Activated T-cell treated with anti-CD3 and anti-CD28 coated beads, Interleukin-2, amount 50 U/mL, for 48 hours (primary cell): ENCODE results near the gene ZSCAN5B.
"Not testable (repeated sequence)": the region's sequence is repeated elsewhere in the genome, so short reads cannot be mapped to it uniquely, and the experiment has no call there.

ENCODE experiments used
- DNase-seq, 2 experiments: peaks; one replicate each; pipeline ENCODE4 v3.0.0-alpha.2; 2020

Gene ZSCAN5B

DNA sequence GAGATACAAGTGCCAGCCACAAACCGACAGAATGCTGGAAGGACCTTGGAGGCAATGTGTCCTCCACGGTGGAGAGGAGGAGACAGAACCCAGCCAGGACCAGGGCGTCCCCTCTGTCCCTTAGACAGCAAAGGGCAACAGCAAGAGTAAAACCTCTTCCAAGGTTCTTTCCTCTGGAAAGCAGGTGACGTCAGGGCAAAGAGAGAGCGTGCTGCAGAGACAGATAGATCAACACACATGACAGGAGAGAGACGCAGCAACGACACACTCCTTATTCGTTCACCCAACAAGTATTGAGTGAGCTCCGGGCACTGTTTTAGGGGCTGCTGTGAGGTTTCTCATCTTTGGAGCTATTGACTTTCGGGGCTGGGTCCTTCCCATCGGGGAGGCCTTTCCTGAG is 23.0 kb downstream of the ZSCAN5B start:
- no peak for DNase-seq

DNA sequence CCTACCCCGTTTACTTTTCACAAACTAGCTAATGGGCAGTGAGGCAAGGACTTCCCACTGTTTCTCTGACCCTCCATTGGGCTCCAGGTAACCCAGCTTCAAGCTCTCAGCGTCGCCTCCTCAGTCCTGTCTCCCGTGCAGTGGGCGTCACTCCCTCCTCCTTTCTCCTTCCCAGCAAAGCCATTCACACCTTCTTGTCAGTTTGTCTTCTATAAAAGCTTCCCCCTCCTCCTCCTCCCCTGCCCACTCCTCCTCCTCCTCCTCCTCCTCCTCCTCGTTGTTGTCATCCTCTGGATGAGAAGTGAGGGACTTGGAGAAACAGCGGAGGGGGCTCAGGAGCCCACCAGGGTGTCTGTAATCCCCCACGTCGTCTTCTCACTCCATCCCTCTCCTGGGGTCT is 23.5 kb downstream of the ZSCAN5B start:
- DNase-seq: no peak

DNA sequence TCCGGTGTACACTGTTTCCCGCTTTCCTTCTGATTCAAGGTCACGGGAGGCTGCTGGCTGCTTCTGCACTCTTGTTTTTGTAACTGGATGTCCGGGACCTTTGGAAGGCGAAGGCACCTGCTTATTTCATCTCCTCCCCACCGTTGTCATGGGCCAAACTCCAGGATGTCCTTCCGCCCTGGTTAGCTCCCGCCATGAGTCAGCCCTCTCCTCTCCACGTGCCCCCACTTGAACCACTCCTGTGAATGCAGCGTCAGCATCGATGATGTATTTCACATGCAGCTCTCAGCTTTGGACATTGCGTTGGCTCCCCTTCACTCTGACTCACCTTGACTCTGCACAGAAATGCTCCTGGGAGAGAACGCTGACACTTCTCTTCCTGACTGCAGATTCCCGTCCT is 27.3 kb downstream of the ZSCAN5B start:
- DNase-seq: no peak

DNA sequence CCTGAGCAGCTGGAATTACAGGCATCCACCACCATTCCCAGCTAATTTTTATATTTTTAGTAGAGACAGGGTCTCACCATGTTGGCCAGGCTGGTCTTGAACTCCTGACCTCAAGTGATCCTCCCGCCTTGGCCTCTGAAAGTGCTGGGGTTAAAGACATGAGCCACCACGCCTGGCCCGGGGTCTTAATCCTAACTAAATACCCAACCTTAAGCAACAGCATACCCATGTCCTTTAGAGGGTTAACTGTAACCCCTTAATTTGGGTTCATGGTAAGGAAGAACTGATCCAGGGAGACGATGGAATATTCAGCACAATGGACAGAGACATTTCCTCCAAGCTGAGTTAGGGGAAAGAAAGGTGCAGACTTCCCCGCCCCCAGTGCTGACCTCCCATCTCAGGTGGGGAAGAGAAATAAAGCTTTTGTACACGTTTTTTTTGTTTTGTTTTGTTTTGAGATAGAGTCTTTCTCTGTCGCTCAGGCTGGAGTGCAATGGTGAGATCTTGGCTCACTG is 30.5 kb downstream of the ZSCAN5B start:
- no peak for DNase-seq

DNA sequence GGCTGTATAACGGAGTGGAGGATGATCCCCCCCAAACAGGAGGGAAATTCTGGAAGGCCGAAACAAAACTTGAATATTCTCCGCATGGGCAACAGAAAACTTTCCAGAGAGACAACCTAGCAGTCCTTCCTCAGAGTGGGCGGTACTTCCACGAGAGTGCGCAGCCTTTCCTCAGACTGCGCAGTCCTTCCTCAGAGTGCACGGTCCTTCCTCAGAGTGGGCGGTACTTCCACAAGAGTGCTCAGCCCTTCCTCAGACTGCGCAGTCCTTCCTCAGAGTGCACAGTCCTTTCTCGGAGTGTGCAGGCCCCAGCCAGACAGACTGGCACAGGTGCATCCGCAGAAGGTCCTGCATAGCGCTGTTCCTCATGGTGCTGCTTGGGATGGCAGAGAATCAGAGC is 34.5 kb downstream of the ZSCAN5B start:
- no peak for DNase-seq

DNA sequence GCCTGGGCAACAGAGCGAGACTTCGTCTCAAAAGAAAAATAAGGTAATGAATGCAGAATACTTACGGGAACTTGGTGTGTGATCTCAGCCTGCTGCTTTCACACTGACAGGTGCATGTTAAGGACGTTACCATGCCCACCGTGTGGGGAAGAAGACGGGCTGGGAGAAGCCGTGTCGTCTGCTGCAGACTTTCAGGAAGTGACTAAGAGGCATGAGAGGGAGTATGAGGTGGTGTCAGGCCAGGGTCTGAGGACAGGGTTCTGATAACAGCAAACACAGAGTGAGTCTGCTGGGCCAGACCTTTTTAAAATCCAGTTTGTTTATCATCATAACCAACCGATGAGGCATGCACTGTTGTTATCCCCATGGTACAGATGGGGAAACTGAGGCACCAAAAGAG is 35.3 kb downstream of the ZSCAN5B start:
- DNase-seq: peak; percentile 41 to 49

DNA sequence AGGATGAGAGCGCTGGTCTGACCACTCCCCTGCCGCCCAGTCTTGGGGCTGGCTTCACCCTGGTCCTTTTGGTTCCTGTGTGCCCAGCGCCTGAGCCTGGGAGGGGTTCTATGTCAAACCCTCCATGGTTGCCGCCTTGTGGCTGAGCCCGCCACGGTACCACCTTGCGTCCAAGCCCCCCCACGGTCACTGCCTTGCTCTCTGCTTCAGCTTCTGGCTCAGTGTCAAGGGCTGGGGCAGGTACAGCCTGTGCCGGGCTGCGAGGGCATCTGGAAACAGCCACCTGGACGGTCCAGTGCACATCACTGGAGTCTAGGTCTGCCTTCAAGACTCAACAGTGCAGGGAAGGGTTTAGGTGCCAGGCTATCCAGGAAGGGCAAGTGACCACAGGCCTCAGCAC is 36.0 kb downstream of the ZSCAN5B start:
- DNase-seq: no peak

DNA sequence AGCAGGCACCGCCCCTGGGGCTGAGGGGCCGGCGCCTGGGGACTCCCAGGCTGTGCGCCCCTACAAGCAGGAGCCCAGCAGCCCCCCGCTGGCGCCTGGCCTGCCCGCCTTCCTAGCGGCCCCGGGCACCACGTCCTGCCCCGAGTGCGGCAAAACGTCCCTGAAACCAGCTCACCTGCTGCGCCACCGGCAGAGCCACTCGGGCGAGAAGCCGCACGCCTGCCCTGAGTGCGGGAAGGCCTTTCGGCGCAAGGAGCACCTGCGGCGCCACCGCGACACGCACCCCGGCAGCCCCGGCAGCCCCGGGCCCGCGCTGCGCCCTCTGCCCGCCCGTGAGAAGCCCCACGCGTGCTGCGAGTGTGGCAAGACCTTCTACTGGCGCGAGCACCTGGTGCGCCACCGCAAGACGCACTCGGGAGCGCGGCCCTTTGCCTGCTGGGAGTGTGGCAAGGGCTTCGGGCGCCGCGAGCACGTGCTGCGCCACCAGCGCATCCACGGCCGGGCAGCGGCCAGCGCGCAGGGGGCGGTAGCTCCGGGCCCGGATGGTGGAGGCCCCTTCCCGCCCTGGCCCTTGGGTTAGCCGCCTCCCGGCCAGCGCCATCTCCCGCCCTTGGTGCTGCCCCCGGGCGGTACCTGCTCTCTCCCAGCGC is 37.8 kb downstream of the ZSCAN5B start:
- no peak for DNase-seq

DNA sequence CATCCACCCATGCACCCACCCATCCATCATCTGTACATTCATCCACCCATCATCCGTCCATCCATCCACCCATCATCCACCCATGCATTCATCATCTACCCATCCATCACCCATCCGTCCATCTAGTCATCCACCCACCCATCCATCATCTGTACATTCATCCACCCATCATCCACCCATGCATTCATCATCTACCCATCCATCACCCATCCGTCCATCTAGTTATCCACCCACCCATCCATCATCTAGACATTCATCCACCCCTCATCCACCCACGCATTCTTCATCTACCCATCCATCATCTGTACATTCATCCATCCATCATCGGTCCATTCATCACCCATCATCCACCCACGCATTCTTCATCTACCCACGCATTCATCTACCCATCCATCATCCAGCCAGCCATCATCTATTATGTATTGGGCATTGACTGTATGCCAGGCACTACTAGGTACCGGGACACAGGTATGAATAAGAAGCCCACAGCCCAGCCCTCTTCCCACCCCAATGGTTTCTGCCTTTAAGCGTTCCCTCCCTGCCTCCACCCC is 38.5 kb downstream of the ZSCAN5B start:
- no peak for DNase-seq

DNA sequence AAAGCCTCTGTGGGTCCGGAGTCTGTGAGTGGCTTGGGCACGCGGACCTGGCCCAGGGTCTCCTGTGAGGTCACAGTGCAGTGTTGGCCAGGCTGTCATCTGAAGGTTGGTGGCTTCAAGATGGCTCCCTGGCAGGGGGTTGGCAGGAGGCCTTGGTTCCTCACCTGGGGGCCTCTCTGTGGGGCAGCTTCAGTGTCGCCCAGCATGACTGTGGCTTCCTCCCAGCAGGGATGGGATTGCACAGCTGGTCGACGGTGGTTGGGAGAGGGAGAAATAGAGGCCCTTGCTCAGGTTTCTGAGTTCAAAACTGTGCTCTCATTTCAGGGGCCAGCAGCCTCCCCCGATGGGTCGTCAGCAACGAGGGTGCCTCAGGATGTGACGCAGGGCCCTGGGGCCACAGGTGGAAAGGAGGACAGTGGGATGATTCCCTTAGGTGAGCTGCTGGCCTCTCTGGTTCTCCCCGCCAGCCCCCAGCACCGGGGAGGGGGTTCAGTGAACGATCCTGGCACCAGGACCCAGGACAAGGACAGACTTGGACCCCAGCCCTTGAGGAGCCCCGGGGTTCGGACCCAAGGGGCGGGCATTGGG is 39.3 kb downstream of the ZSCAN5B start:
- no peak for DNase-seq

DNA sequence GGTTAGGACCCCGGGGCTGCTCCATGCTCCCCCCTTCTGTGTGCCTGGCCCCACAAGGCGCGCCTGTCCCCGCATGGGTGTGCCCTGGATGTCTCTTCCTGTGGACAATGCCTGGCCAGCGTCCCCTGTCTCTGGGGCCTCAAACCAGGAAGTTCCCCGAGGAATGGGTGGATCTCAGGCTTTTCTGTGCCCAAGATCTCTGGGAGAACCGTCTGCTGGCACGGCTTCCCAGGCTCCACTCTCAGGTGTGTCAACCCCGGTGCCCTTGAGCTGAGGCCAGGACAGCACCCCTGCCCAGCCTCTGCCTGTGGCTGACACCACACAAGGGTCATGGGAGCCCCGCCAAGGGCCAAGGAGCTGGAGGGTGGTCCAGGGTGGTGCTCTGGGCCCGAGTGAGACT is 40.8 kb downstream of the ZSCAN5B start:
- no peak for DNase-seq

DNA sequence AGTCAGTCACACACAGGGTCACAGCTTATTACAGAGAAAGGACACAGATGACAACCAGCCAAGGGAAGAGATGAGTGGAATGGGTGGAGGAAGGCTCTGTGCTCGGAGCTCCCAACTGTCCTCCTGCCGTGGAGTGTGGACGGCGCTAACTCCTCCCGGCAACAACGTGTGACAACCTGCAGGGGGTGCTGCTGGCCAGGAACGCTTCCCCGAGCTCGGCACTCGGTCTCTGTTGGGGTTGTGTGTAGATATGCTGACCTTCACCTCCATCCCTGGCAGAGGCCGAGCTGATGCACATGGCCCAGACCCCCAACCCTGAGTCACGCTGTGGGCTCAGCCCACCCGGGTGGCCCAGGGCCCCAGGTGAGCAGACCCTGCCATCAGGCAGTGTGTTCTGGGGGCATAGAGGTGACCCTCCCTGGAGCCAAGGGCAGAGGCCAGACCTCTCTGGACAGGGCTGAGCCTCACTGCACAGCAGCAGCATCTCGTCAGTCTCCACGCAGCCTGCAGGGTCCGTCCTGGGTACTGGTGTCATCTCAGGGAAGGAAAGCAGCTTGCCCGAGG is 42.4 kb downstream of the ZSCAN5B start:
- peak in 1 of 2 experiments; percentile 31 for DNase-seq

DNA sequence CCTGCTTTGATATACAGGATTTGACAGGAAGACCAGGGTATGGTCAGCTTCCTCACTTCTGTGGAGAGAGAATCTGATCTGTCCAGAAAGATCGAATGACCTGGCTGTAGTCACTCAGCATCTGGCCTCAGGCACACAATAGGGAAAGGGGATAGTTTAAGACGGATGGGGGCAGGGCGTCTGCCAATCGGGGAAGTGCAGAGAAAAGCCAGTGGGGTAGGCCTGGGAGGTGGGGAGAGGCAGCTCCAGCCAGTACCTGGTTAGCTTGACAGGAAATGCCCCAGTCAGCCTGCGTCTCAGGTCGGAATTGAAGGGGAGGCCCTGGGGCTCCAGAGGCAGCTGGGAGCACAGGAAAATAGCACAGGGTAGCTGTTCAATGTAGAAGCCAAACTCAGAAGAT is 44.1 kb downstream of the ZSCAN5B start:
- no peak for DNase-seq

DNA sequence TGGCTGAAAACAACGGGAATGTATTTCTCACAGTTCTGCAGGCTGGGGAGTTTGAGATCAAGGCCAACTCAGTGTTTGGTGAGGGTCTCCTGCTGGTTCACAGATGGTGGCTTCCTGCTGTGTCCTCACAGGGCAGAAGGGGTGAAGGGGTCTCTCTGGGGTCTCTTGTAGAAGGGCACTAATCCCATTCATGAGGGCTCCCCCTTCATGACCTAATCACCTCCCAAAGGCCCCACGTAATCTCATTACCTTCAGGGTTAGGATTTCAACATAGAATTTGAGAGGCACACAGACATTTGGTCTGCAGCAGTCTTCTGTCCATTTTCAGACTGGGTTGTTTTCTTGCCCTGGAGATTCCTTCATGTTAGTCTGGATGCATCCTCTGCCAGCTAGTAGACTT is 44.9 kb downstream of the ZSCAN5B start:
- no peak for DNase-seq

DNA sequence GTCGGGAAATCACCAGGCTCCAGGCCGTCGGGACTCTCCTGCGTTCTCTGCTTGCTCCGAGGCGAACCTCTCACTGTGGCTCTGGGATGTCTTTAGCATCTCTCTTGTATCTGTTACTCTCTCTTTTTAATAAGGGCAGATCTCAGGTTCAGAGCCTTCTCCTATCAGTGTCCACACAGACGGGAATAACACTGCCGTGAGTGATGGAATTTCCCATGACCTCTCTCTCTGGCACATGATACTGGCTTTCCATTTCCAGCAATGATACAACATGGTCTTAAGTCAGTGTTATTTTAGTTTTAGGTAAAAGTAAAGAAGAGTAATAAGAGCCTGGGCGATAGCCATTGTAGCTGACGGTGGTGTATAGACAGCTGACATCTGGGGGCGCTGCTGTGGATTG is 47.2 kb downstream of the ZSCAN5B start:
- no peak for DNase-seq

DNA sequence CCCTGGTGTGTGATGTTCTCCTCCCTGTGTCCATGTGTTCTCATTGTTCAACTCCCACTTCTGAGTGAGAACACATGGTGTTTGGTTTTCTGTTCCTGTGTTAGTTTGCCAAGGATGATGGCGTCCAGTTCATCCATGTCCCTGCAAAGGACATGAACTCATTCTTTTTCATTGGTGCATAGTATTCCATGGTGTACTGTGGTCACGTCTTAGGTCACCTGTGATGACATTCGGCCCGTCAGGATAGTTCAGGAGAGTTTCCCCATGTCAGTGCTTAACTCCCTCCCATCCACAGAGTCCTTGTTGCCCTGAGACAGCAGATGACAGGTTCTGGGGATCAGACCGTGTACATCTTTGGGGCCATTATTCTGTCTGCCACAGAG is 47.9 kb downstream of the ZSCAN5B start:
- DNase-seq: no peak

DNA sequence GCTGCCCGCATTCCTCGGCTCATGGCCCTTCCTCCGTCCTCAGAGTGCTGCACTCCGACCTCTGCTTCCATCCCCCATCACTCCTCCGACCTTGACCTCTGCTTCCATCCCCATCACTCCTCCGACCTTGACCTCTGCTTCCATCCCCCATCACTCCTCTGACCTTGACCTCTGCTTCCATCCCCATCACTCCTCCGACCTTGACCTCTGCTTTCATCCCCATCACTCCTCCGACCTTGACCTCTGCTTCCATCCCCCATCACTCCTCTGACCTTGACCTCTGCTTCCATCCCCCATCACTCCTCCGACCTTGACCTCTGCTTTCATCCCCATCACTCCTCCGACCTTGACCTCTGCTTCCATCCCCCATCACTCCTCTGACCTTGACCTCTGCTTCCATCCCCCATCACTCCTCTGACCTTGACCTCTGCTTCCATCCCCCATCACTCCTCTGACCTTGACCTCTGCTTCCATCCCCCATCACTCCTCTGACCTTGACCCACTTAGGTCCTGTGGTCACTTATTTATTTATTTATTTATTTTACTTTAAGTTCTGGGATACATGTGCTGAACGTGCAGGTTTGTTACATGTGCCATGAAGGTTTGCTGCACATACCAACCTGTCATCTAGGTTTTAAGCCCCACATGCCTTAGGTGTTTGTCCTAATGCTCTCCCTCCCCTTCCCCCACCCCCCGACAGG is 48.5 kb downstream of the ZSCAN5B start:
- not testable (repeated sequence) for DNase-seq

DNA sequence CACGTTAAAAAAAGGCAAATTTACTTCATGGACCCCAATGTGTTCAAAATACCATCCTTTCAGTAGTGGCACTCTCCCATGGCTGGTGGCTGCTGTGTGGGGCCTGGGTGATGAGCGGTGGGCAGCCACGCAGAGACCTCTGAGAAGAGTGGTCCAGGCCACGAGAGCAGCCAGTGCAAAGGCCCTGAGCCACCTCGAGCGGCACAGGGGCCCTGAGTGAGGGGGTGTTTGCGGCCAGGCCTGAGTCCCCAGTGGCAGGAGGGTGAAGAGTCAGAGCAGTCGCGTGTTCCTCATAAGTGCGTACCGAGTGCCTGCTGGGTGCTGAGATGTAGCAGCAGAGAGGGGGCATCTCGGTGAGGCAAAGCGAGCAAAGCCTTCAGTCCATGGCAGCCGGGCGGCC is 49.5 kb downstream of the ZSCAN5B start:
- DNase-seq: no peak

DNA sequence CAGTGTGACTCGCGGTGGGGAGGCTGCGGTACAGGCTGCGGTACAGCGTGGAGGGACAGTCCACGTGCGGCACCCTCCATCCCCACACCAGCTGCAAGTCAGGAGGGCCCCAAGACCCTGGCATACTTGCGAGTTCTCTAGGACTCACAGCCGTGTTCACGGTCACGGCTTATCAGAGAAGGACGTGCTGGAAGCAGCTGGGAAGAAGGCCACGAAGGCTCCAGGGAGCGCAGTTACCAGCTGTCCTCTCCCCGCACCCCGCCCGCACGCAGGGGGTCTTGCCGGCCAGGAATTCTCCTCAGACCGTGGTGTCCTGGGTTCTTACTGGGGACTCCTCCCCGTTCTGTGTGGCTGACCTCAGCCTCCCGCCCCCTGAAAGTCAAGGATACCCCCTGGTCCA is 50.3 kb downstream of the ZSCAN5B start:
- no peak for DNase-seq

DNA sequence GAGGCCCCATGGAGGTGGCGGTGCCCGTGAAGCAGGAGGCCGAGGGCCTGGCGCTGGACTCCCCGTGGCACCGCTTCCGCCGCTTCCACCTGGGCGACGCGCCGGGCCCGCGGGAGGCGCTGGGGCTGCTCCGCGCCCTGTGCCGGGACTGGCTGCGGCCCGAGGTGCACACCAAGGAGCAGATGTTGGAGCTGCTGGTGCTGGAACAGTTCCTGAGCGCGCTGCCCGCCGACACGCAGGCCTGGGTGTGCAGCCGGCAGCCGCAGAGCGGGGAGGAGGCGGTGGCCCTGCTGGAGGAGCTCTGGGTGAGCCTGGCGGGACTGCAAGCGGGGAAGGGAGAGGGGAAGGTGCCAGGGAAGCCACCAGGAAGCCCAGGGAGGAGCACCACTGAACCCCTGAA is 50.7 kb downstream of the ZSCAN5B start:
- no peak for DNase-seq

DNA sequence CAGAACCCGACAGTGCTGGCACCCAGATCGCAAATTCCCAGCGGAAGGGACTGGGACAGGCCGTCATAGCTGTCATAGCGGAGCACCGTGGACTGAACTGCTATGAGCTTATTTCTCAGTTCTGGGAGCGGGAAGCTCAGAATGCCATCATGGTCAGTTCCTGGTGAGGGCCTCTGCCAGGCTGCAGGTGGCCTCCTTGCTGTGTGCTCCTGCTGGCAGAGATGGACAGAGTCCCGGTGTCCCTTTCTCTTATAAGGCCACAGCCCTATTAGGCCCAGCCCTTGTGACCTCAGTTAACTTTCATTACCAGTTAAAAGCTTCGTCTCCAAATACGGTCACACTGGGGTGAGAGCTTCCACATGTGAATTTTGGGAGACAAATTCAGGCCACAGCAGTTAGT is 51.9 kb downstream of the ZSCAN5B start:
- DNase-seq: no peak

DNA sequence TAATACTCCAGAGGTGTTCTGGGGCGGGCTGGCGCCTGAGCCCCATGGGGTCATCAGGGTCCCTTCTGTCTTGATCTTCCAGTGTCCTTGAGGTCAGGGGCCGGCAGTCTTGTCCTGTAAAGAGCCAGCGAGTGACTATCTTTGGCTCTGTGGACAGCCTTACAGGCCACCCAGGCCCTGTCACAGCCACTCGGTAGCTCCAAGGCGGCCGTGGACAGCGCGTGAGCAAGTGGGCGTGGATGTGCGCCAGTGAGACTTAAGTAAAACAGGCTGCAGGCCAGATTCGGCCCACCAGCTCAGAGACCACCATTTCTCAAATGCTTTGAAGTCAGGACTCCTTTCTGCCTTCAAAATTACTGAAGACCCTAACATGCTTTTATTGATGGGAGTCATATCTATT is 52.8 kb downstream of the ZSCAN5B start:
- no peak for DNase-seq

DNA sequence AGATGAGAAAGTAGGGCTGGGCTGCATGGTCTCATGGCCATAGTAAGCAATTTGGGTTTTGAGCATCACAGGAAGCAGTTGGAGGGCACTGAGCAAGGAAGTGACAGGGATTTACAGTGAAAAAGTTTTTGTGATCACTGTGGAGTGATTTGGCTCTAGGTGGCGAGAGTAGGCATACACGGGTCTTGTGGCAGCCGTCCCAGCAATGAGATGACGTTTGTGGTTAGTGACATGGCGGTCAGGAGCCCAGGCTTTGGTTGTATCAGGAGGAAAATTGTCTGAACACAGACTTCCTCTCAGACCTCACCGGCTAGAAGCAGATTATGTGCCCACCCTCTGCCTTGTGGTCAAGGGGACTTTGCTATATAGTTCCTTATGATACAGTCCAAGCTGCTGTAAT is 53.2 kb downstream of the ZSCAN5B start:
- DNase-seq: no peak
